ENCODE data around the gene MAMDC4. TPM values are rescaled to one million over a fixed set of nuclear protein-coding genes. Genes with fewer than 3 reads are reported as not detected.
"Not testable (repeated sequence)": the region's sequence is repeated elsewhere in the genome, so short reads cannot be mapped to it uniquely, and the experiment has no call there.

Gene MAMDC4
- total RNA-seq, 2 donors from 2014 or later, result 11.7 to 14.8 TPM

DNA sequence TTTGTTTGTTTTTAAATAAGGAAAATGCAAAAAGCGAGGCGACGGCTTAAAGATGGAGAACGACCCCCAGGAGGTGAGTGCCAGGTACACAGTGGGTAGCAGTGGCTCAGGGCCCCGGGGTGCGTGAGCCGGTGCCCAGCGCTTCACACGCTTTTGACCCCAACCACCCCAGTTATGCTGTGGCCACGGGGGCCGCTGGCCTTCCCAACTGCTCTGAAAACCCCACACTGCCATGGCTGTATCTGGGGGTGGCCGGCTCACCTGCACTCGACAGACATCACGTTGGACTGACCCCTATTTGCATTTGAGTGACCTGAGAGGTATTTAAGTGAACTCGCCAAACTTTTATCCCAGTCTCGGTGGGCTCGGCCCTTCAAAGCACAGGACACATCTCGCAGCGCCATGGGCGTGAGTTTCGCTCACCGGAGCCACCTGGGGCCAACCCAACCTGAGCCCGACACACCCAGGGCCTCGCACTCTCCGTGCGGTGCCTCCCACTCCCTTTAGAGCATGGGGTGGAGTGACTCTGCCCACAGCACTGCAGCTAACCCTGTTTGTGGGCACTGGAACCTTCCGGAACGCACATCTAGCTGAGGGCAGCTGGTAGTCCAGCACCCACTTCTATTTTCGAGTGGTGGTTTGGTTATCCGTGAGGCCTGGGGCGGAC lies 23.5 kb upstream of the MAMDC4 start:
- no peaks in the 10 kb centered on the region for H3K9me3 Mint-ChIP-seq
- H3K4me1 Mint-ChIP-seq (ENCODE audit: low read depth), result no peaks in the 10 kb centered on the region
- no peak overlapping the region for H3K27ac Mint-ChIP-seq
- H3K27me3 Mint-ChIP-seq (ENCODE audit: low read depth), result no peaks in the 10 kb centered on the region
- H3K36me3 Mint-ChIP-seq (ENCODE audit: insufficient read depth in 2 of 2), result peaks cover 0 to 6% of the 10 kb centered on the region in 2 donors
- no peak for ATAC-seq (replicated peaks in 1 of 2)
- no peak for DNase-seq
- H3K4me3 Mint-ChIP-seq, result no peak overlapping the region

DNA sequence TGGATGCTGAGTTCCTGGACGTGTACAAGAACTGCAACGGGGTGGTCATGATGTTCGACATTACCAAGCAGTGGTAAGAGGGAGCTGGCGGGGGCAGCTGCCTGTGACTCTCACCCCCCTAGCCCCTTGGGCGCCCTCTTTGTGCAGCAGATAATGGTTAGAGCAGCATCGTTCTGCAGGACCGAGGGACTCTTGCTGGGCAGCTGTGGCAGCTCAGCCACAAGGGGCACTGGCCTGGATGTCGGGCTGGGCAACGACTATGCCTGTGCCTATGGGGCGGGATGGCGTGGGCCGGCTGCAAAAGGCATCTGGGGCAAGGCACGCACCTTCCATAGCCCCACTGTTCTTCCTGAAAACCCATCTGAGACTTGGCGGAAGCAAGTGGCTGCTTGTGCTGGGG lies 22.7 kb upstream of the MAMDC4 start:
- Mint-ChIP-seq H3K27ac (no peak overlapping the region), H3K4me1 (ENCODE audit: low read depth) (no peaks in the 10 kb centered on the region), H3K9me3 (no peaks in the 10 kb centered on the region), H3K4me3 (no peak overlapping the region), H3K27me3 (ENCODE audit: low read depth) (no peaks in the 10 kb centered on the region), H3K36me3 (ENCODE audit: insufficient read depth in 2 of 2) (peaks cover 0 to 6% of the 10 kb centered on the region in 2 donors)
- ATAC-seq (replicated peaks in 1 of 2), result no peak
- DNase-seq, result no peak

DNA sequence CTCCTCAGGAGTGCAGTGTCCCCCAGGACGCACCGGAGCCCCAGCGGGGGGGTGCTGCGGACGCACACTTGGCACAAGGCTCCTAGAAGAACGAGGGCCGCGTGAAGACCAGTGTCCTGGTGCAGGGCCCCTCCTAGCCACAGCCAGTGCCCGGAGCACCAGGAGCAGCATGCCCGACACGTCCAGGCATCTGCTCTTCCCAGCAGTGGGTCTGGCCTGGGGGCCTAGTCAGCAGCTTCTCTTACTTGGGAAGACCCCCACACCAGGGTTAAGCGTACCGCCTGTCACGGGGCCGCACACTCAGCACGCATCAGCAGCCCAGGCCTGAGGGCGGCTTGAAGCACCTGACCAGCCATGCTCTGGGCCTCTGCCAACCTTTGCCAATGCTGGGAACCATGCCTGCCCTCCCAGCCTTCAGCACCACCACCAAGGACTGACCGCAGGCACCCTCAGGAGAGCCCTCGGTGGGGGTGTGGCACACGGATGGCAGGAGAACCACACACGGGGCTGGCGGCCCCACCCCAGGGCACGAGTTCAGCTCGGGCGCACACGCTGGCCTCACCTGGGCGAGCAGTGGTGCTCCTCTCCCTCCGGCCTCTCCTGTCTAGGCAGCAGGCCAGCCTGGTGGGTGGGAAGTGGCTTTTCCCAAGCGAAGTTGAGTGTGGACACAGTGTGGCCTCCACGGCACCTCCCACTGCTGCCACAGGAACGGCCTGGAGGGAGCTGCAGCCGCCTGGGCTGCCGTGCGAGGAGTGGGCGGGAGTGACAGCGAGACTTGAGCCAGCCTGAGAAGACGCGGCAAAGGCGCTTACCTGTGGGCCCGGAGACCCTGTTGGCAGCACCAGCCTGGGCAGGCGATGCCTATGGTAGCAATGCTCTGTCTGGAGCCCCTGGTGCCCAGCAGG lies 21.9 kb upstream of the MAMDC4 start:
- Mint-ChIP-seq H3K27ac (no peak overlapping the region), H3K27me3 (ENCODE audit: low read depth) (no peaks in the 10 kb centered on the region), H3K9me3 (no peaks in the 10 kb centered on the region), H3K4me3 (no peak overlapping the region), H3K4me1 (ENCODE audit: low read depth) (no peaks in the 10 kb centered on the region), H3K36me3 (ENCODE audit: insufficient read depth in 2 of 2) (peaks cover 0 to 7% of the 10 kb centered on the region in 2 donors)
- ATAC-seq (replicated peaks in 1 of 2), result no peak
- no peak for DNase-seq

- no peak overlapping the region for H3K27ac Mint-ChIP-seq
- no peaks in the 10 kb centered on the region for H3K4me1 Mint-ChIP-seq (ENCODE audit: low read depth)
- peaks cover 0 to 6% of the 10 kb centered on the region in 2 donors for H3K36me3 Mint-ChIP-seq (ENCODE audit: insufficient read depth in 2 of 2)
- no peaks in the 10 kb centered on the region for H3K27me3 Mint-ChIP-seq (ENCODE audit: low read depth)
- no peak for DNase-seq
- no peaks in the 10 kb centered on the region for H3K9me3 Mint-ChIP-seq
- no peak overlapping the region for H3K4me3 Mint-ChIP-seq
- ATAC-seq (replicated peaks in 1 of 2), result no peak
These were observed 21.0 kb upstream of the MAMDC4 start for GRCh38 chr9:136831002-136831719.

- ATAC-seq (replicated peaks in 1 of 2) (no peak), DNase-seq (no peak)
- H3K36me3 Mint-ChIP-seq (ENCODE audit: insufficient read depth in 2 of 2), result peaks cover 0 to 4% of the 10 kb centered on the region in 2 donors
- no peaks in the 10 kb centered on the region for H3K27me3 Mint-ChIP-seq (ENCODE audit: low read depth)
- H3K27ac Mint-ChIP-seq, result no peak overlapping the region
- H3K9me3 Mint-ChIP-seq, result no peaks in the 10 kb centered on the region
- no peaks in the 10 kb centered on the region for H3K4me1 Mint-ChIP-seq (ENCODE audit: low read depth)
- H3K4me3 Mint-ChIP-seq, result no peak overlapping the region
These were observed 20.4 kb upstream of the MAMDC4 start for GRCh38 chr9:136831720-136832104.

DNA sequence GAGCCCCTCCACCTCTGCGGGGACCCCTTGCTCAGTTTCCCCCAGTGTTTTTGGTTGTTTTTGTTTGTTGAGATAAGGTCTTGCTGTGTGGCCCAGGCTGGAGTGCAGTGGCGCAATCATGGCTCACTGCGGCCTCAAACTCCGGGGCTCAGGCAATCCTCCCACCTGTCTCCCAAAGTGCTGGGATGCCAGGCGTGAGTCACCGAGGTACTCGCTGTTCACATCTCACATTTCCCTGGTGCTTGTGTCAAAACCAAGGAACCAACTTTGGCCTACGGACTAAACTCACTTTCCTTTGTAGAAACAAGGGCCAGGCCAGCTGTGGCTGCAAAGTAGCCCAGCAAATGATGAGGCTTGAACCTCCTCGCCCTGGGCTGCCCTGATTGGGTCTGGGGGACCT lies 19.6 kb upstream of the MAMDC4 start:
- Mint-ChIP-seq H3K4me3 (no peak overlapping the region), H3K9me3 (no peaks in the 10 kb centered on the region), H3K4me1 (ENCODE audit: low read depth) (no peaks in the 10 kb centered on the region), H3K36me3 (ENCODE audit: insufficient read depth in 2 of 2) (peaks cover 0 to 4% of the 10 kb centered on the region in 2 donors), H3K27me3 (ENCODE audit: low read depth) (no peaks in the 10 kb centered on the region), H3K27ac (no peak overlapping the region)
- DNase-seq, result no peak
- ATAC-seq (replicated peaks in 1 of 2), result no peak

DNA sequence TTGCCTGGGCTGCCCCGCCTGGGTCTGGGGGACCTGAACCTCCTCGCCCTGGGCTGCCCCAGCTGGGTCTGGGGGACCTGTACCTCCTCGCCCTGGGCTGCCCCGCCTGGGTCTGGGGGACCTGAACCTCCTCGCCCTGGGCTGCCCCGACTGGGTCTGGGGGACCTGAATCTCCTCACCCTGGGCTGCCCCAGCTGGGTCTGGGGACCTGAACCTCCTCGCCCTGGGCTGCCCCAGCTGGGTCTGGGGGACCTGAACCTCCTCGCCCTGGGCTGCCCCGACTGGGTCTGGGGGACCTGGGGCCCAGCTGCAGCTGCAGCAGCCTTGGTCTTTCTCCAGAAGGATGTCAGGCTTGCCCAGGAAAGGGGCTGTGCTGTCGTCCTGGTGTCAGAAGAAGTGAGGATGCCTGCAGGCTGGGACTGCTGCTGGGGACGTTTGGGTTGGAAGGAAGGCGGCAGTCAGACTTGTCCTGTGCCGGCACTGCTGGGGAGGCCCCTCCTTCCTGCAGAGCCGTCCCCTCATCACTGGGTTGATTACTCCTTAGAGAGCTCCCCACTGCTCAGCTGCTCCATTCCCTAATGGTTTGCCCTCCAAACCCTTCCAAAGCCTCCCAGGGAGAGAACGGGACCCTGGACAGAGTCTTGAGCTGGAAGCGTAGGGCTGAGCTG lies 18.6 kb upstream of the MAMDC4 start:
- not testable (repeated sequence) for H3K27me3 Mint-ChIP-seq (ENCODE audit: low read depth); H3K27ac Mint-ChIP-seq; DNase-seq; H3K4me1 Mint-ChIP-seq (ENCODE audit: low read depth); H3K36me3 Mint-ChIP-seq (ENCODE audit: insufficient read depth in 2 of 2); H3K9me3 Mint-ChIP-seq; H3K4me3 Mint-ChIP-seq; ATAC-seq (replicated peaks in 1 of 2)

GRCh38 chr9:136835162-136835931 lies 16.8 kb upstream of the MAMDC4 start:
- Mint-ChIP-seq H3K27ac (no peak overlapping the region), H3K36me3 (ENCODE audit: insufficient read depth in 2 of 2) (peaks cover 0 to 4% of the 10 kb centered on the region in 2 donors), H3K9me3 (no peaks in the 10 kb centered on the region), H3K4me1 (ENCODE audit: low read depth) (peaks cover 5% of the 10 kb centered on the region), H3K27me3 (ENCODE audit: low read depth) (no peaks in the 10 kb centered on the region), H3K4me3 (no peak overlapping the region)
- ATAC-seq (replicated peaks in 1 of 2) (peak in 1 of 2 donors; percentile 4), DNase-seq (no peak)

DNA sequence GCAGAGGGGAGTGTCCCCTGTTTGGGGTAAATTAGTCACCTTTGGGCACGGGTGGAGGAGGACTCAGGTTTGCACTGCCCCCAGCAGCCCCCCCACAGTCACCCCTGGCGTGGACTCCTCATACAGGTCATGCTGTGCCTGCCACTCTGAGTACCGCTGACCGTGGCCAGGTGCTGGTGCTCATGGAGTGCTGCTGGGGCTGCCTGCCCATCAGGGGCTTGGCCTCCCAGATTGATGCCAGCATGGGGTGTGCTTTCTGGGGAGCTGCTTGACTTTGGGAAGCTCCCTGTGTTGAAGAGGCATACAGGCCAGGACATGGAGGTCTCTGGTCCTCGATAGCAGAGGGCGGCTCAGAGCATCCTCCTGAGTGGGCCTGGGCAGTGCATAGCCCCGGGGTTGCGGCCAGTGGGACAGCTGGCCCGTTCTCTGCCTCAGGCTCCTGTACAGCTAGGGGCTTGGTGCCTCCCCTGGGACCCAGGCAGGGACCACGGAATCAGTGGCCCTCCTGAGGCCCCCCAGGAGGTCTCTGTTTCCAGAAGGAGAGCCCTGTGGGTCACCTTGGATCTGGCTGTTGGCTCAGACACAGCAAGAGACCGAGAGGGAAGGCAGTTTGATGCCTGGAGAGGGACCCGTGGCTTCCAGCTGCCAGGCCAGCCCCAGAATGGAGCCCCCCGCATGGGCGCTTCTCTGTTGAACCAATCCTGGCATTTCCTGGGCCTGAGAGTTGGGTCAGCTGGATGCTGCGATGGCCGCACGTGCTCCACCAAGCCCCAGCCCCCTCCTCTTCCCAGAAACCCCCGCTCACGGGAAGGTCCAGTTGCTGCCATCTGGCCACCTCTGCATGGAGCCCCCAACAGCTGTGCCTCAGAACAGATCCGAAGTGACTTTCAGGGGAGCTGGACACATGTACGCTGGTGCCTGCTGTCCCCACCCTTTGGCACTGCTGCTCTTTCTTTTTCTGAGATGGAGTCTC lies 15.9 kb upstream of the MAMDC4 start:
- H3K27ac Mint-ChIP-seq, result no peak overlapping the region
- no peaks in the 10 kb centered on the region for H3K9me3 Mint-ChIP-seq
- H3K27me3 Mint-ChIP-seq (ENCODE audit: low read depth), result no peaks in the 10 kb centered on the region
- H3K4me3 Mint-ChIP-seq, result no peak overlapping the region
- DNase-seq (no peak), ATAC-seq (replicated peaks in 1 of 2) (no peak)
- H3K4me1 Mint-ChIP-seq (ENCODE audit: low read depth), result peaks cover 5% of the 10 kb centered on the region
- peaks cover 0 to 4% of the 10 kb centered on the region in 2 donors for H3K36me3 Mint-ChIP-seq (ENCODE audit: insufficient read depth in 2 of 2)

- Mint-ChIP-seq H3K4me1 (ENCODE audit: low read depth) (peaks cover 15% of the 10 kb centered on the region), H3K9me3 (no peaks in the 10 kb centered on the region), H3K27me3 (ENCODE audit: low read depth) (no peaks in the 10 kb centered on the region), H3K36me3 (ENCODE audit: insufficient read depth in 2 of 2) (peaks cover 0 to 2% of the 10 kb centered on the region in 2 donors), H3K4me3 (no peak overlapping the region), H3K27ac (no peak overlapping the region)
- no peak for DNase-seq
- no peak for ATAC-seq (replicated peaks in 1 of 2)
These were observed 14.8 kb upstream of the MAMDC4 start for GRCh38 chr9:136837146-136837855.

GRCh38 chr9:136837856-136838277 lies 14.3 kb upstream of the MAMDC4 start:
- H3K4me3 Mint-ChIP-seq; H3K27ac Mint-ChIP-seq; H3K9me3 Mint-ChIP-seq; DNase-seq; H3K27me3 Mint-ChIP-seq (ENCODE audit: low read depth); H3K36me3 Mint-ChIP-seq (ENCODE audit: insufficient read depth in 2 of 2); ATAC-seq (replicated peaks in 1 of 2): not testable (repeated sequence)
- peaks cover 18% of the 10 kb centered on the region for H3K4me1 Mint-ChIP-seq (ENCODE audit: low read depth)
